Mesodermal cell (in vitro differentiated cells): ENCODE measurements around the gene TMEM25.

Experiments
- H3K27ac ChIP-seq: 2 replicates; pipeline ENCODE4 v1.7.0; 2013; ENCODE audit warnings: mild to moderate bottlenecking, low read depth, low read length, moderate library complexity; ENCODE audit not compliant: severe bottlenecking
- H3K36me3 ChIP-seq: 2 replicates; pipeline ENCODE4 v1.7.1; 2013; ENCODE audit warnings: mild to moderate bottlenecking, low read length, moderate library complexity; ENCODE audit not compliant: control insufficient read depth, insufficient read depth
- H3K4me1 ChIP-seq: one replicate; pipeline ENCODE4 v1.7.1; 2013; ENCODE audit warnings: mild to moderate bottlenecking, low read length; ENCODE audit not compliant: insufficient read depth, control insufficient read depth, poor library complexity, severe bottlenecking
- H3K4me3 ChIP-seq: 2 replicates; pipeline ENCODE4 v1.7.0; 2013; ENCODE audit warnings: low read length, control low read depth, mild to moderate bottlenecking; ENCODE audit not compliant: insufficient read depth, poor library complexity, severe bottlenecking; ENCODE audit errors: extremely low read depth
- H3K9me3 ChIP-seq: 2 replicates; pipeline ENCODE4 v1.7.1; 2013; ENCODE audit warnings: mild to moderate bottlenecking, low read length, moderate library complexity; ENCODE audit not compliant: control insufficient read depth
- WGBS, 2 experiments: methylation state at CpG; one replicate each; pipeline ENCODE4 v1.1.5; 2013; ENCODE audit warnings: missing lambda C conversion rate in 2 of 2; ENCODE audit not compliant: insufficient coverage in 2 of 2; 5-methylcytosine and 5-hydroxymethylcytosine counted together

The TMEM25 gene

GRCh38 chr11:118532091-118532490 lies 1.1 kb downstream of the TMEM25 start:
- no peak overlapping the region for H3K27ac ChIP-seq
- peak overlapping the region; percentile 74 for H3K4me3 ChIP-seq
- peaks cover 4% of the 10 kb centered on the region for H3K36me3 ChIP-seq
- WGBS, 2 experiments: 84 to 92% methylated on average over 4 to 10 of the region's 10 CpGs
- no peaks in the 10 kb centered on the region for H3K9me3 ChIP-seq
- no peaks in the 10 kb centered on the region for H3K4me1 ChIP-seq

GRCh38 chr11:118532852-118533768 lies 2.1 kb downstream of the TMEM25 start:
- Histone ChIP-seq H3K9me3 (no peaks in the 10 kb centered on the region), H3K27ac (no peak overlapping the region), H3K4me1 (no peaks in the 10 kb centered on the region), H3K4me3 (no peak overlapping the region), H3K36me3 (peaks cover 2% of the 10 kb centered on the region)
- WGBS, 2 experiments: 92 to 95% methylated on average over 19 of the region's 19 CpGs

- Histone ChIP-seq H3K4me1 (no peaks in the 10 kb centered on the region), H3K36me3 (peaks cover 2% of the 10 kb centered on the region), H3K27ac (no peak overlapping the region), H3K9me3 (no peaks in the 10 kb centered on the region), H3K4me3 (no peak overlapping the region)
- 86 to 88% methylated on average over 22 to 26 of the region's 27 CpGs for WGBS, 2 experiments
Measured at GRCh38 chr11:118533769-118534729, 3.1 kb downstream of the TMEM25 start.

GRCh38 chr11:118535261-118535660 lies 4.3 kb downstream of the TMEM25 start:
- WGBS, 2 experiments: 81 to 89% methylated on average over 4 to 8 of the region's 9 CpGs
- peaks cover 2% of the 10 kb centered on the region for H3K36me3 ChIP-seq
- H3K4me3 ChIP-seq: no peak overlapping the region
- no peaks in the 10 kb centered on the region for H3K4me1 ChIP-seq
- no peaks in the 10 kb centered on the region for H3K9me3 ChIP-seq
- no peak overlapping the region for H3K27ac ChIP-seq

GRCh38 chr11:118536726-118537125 lies 5.7 kb downstream of the TMEM25 start:
- 96 to 100% methylated on average over 2 to 3 of the region's 5 CpGs for WGBS, 2 experiments
- H3K4me1 ChIP-seq: no peaks in the 10 kb centered on the region
- H3K4me3 ChIP-seq: no peak overlapping the region
- no peak overlapping the region for H3K27ac ChIP-seq
- H3K36me3 ChIP-seq: peaks cover 4% of the 10 kb centered on the region
- no peaks in the 10 kb centered on the region for H3K9me3 ChIP-seq

- no peak overlapping the region for H3K4me3 ChIP-seq
- H3K9me3 ChIP-seq: no peaks in the 10 kb centered on the region
- H3K4me1 ChIP-seq: no peaks in the 10 kb centered on the region
- peaks cover 12% of the 10 kb centered on the region for H3K36me3 ChIP-seq
- H3K27ac ChIP-seq: no peak overlapping the region
- WGBS, 2 experiments: 88 to 89% methylated on average over 5 of the region's 6 CpGs
Measured at GRCh38 chr11:118537409-118537980, 6.5 kb downstream of the TMEM25 start.

- Histone ChIP-seq H3K27ac (no peak overlapping the region), H3K4me3 (no peak overlapping the region), H3K9me3 (no peaks in the 10 kb centered on the region), H3K36me3 (peaks cover 23% of the 10 kb centered on the region), H3K4me1 (no peaks in the 10 kb centered on the region)
- 94 to 98% methylated on average over 5 to 6 of the region's 8 CpGs for WGBS, 2 experiments
Measured at GRCh38 chr11:118544010-118544646, 13.1 kb downstream of the TMEM25 start.

GRCh38 chr11:118544647-118545010 lies 13.6 kb downstream of the TMEM25 start:
- peaks cover 23% of the 10 kb centered on the region for H3K36me3 ChIP-seq
- no peak overlapping the region for H3K27ac ChIP-seq
- 94 to 100% methylated on average over 2 of the region's 3 CpGs for WGBS, 2 experiments
- H3K9me3 ChIP-seq: no peaks in the 10 kb centered on the region
- H3K4me3 ChIP-seq: no peak overlapping the region
- no peaks in the 10 kb centered on the region for H3K4me1 ChIP-seq

- H3K27ac ChIP-seq: no peak overlapping the region
- H3K9me3 ChIP-seq: no peaks in the 10 kb centered on the region
- no peak overlapping the region for H3K4me3 ChIP-seq
- WGBS, 2 experiments: 95 to 100% methylated on average over 3 to 5 of the region's 5 CpGs
- peaks cover 23% of the 10 kb centered on the region for H3K36me3 ChIP-seq
- no peaks in the 10 kb centered on the region for H3K4me1 ChIP-seq
Measured at GRCh38 chr11:118545533-118545932, 14.5 kb downstream of the TMEM25 start.

- 90 to 100% methylated on average over 2 of the region's 2 CpGs for WGBS, 2 experiments
- Histone ChIP-seq H3K4me3 (no peak overlapping the region), H3K4me1 (no peaks in the 10 kb centered on the region), H3K9me3 (no peaks in the 10 kb centered on the region), H3K36me3 (peaks cover 25% of the 10 kb centered on the region), H3K27ac (no peak overlapping the region)
Measured at GRCh38 chr11:118547132-118547531, 16.1 kb downstream of the TMEM25 start.
